ENCODE measurements around the gene SCLT1.

SCLT1 gene

GRCh38 chr4:128866269-128866668 lies 227.1 kb downstream of the SCLT1 start:
- TF ChIP-seq ZBTB7A (IDR thresholded peaks at IDR 0.05; ENCODE audit: low read depth) (no peak), CEBPB (IDR thresholded peaks at IDR 0.05) (no peak), YY1 (IDR thresholded peaks at IDR 0.05; ENCODE audit: low read depth) (no peak), MAX (IDR thresholded peaks at IDR 0.05) (no peak), EP300 (IDR thresholded peaks at IDR 0.05; ENCODE audit: borderline replicate concordance) (no peak), FOXM1 (IDR thresholded peaks at IDR 0.05; ENCODE audit: borderline replicate concordance, low read depth) (no peak), TEAD4 (IDR thresholded peaks at IDR 0.05) (no peak), TAF1 (IDR thresholded peaks at IDR 0.05; ENCODE audit: low read depth) (no peak), RAD21 (IDR thresholded peaks at IDR 0.05; ENCODE audit: low read depth) (no peak)
- TF ChIP-seq, protein P1, sequence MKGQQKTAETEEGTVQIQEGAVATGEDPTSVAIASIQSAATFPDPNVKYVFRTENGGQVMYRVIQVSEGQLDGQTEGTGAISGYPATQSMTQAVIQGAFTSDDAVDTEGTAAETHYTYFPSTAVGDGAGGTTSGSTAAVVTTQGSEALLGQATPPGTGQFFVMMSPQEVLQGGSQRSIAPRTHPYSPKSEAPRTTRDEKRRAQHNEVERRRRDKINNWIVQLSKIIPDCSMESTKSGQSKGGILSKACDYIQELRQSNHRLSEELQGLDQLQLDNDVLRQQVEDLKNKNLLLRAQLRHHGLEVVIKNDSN (IDR thresholded peaks at IDR 0.05), result no peak
- TF ChIP-seq, protein P2, sequence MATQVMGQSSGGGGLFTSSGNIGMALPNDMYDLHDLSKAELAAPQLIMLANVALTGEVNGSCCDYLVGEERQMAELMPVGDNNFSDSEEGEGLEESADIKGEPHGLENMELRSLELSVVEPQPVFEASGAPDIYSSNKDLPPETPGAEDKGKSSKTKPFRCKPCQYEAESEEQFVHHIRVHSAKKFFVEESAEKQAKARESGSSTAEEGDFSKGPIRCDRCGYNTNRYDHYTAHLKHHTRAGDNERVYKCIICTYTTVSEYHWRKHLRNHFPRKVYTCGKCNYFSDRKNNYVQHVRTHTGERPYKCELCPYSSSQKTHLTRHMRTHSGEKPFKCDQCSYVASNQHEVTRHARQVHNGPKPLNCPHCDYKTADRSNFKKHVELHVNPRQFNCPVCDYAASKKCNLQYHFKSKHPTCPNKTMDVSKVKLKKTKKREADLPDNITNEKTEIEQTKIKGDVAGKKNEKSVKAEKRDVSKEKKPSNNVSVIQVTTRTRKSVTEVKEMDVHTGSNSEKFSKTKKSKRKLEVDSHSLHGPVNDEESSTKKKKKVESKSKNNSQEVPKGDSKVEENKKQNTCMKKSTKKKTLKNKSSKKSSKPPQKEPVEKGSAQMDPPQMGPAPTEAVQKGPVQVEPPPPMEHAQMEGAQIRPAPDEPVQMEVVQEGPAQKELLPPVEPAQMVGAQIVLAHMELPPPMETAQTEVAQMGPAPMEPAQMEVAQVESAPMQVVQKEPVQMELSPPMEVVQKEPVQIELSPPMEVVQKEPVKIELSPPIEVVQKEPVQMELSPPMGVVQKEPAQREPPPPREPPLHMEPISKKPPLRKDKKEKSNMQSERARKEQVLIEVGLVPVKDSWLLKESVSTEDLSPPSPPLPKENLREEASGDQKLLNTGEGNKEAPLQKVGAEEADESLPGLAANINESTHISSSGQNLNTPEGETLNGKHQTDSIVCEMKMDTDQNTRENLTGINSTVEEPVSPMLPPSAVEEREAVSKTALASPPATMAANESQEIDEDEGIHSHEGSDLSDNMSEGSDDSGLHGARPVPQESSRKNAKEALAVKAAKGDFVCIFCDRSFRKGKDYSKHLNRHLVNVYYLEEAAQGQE (IDR thresholded peaks at IDR 0.05; ENCODE audit: low read depth), result no peak

- no peak for TF ChIP-seq TAF1 (IDR thresholded peaks at IDR 0.05; ENCODE audit: low read depth)
- TF ChIP-seq NFIC (IDR thresholded peaks at IDR 0.05), result no peak
- TF ChIP-seq, protein P1 (IDR thresholded peaks at IDR 0.05), result no peak
- no peak for TF ChIP-seq EP300 (IDR thresholded peaks at IDR 0.05; ENCODE audit: borderline replicate concordance)
- TF ChIP-seq YY1 (IDR thresholded peaks at IDR 0.05; ENCODE audit: low read depth), result no peak
- no peak for TF ChIP-seq CEBPB (IDR thresholded peaks at IDR 0.05)
- no peak for TF ChIP-seq EGR1 (IDR thresholded peaks at IDR 0.05)
- TF ChIP-seq, protein P2 (IDR thresholded peaks at IDR 0.05; ENCODE audit: low read depth), result no peak
- no peak for TF ChIP-seq RAD21 (IDR thresholded peaks at IDR 0.05; ENCODE audit: low read depth)
- TF ChIP-seq CREB1 (IDR thresholded peaks at IDR 0.05; ENCODE audit: low read depth), result no peak
- TF ChIP-seq FOXM1 (IDR thresholded peaks at IDR 0.05; ENCODE audit: borderline replicate concordance, low read depth), result no peak
- TF ChIP-seq TEAD4 (IDR thresholded peaks at IDR 0.05), result no peak
- TF ChIP-seq MAX (IDR thresholded peaks at IDR 0.05), result no peak
- TF ChIP-seq ZBTB7A (IDR thresholded peaks at IDR 0.05; ENCODE audit: low read depth), result no peak
- TF ChIP-seq TCF12 (IDR thresholded peaks at IDR 0.05; ENCODE audit: low read depth), result no peak
Observed at GRCh38 chr4:128865132-128865531, 228.2 kb downstream of the SCLT1 start.

- TF ChIP-seq RAD21 (IDR thresholded peaks at IDR 0.05; ENCODE audit: low read depth), result peak; percentile 70
- TF ChIP-seq EP300 (IDR thresholded peaks at IDR 0.05; ENCODE audit: borderline replicate concordance), result no peak
Observed at GRCh38 chr4:128863312-128864075, 229.8 kb downstream of the SCLT1 start.

GRCh38 chr4:128862608-128863311 lies 230.6 kb downstream of the SCLT1 start:
- TF ChIP-seq, protein P1 (IDR thresholded peaks at IDR 0.05), result no peak
- TF ChIP-seq EGR1 (IDR thresholded peaks at IDR 0.05) (no peak), CREB1 (IDR thresholded peaks at IDR 0.05; ENCODE audit: low read depth) (no peak)

GRCh38 chr4:128861856-128862518 lies 231.4 kb downstream of the SCLT1 start:
- TF ChIP-seq, protein P1 (IDR thresholded peaks at IDR 0.05), result no peak
- TF ChIP-seq EGR1 (IDR thresholded peaks at IDR 0.05), result no peak
- no peak for TF ChIP-seq TCF12 (IDR thresholded peaks at IDR 0.05; ENCODE audit: low read depth)
- TF ChIP-seq EP300 (IDR thresholded peaks at IDR 0.05; ENCODE audit: borderline replicate concordance), result no peak
- no peak for TF ChIP-seq CEBPB (IDR thresholded peaks at IDR 0.05)
- no peak for TF ChIP-seq FOXM1 (IDR thresholded peaks at IDR 0.05; ENCODE audit: borderline replicate concordance, low read depth)
- no peak for TF ChIP-seq TAF1 (IDR thresholded peaks at IDR 0.05; ENCODE audit: low read depth)
- no peak for TF ChIP-seq CREB1 (IDR thresholded peaks at IDR 0.05; ENCODE audit: low read depth)
- TF ChIP-seq, protein P2 (IDR thresholded peaks at IDR 0.05; ENCODE audit: low read depth), result no peak
- TF ChIP-seq ZBTB7A (IDR thresholded peaks at IDR 0.05; ENCODE audit: low read depth), result no peak
- TF ChIP-seq TEAD4 (IDR thresholded peaks at IDR 0.05), result no peak

Data from Ishikawa (cell line).